Right atrium auricular region (tissue), 2 donors: ENCODE data around the gene PCED1B. TPM values are rescaled to one million over a fixed set of nuclear protein-coding genes. Genes with fewer than 3 reads are reported as not detected.

ENCODE experiments used
- DNase-seq: peaks from one replicate; pipeline ENCODE4 v3.0.0-alpha.2; 2019; ENCODE audit warnings: low spot score
- H3K27ac ChIP-seq, 2 donors: fragments of 200-600 bp; sonication (generic); 1 replicate in 1 of 2; 2 replicates in 1 of 2; pipeline ENCODE4 v1.5.1; 2016 to 2019
- H3K27me3 ChIP-seq, 2 donors: fragments of 200-600 bp; sonication (generic); one replicate each; pipeline versions ENCODE4 v1.5.1 to v1.6.0; 2017 to 2019
- H3K36me3 ChIP-seq: fragments of 200-600 bp; sonication (generic); one replicate; pipeline ENCODE4 v1.5.1; 2016
- H3K4me1 ChIP-seq, 2 donors: fragments of 200-600 bp; sonication (generic); one replicate each; pipeline versions ENCODE4 v1.5.1 to v1.6.0; 2017 to 2019
- H3K4me3 ChIP-seq, 2 donors: fragments of 200-600 bp; sonication (generic); 1 replicate in 1 of 2; 2 replicates in 1 of 2; pipeline ENCODE4 v1.5.1; 2017 to 2019; ENCODE audit warnings: mild to moderate bottlenecking in 1 of 2, moderate library complexity in 1 of 2
- H3K9me3 ChIP-seq, 2 donors: fragments of 200-600 bp; sonication (generic); one replicate each; pipeline ENCODE4 v1.5.1; 2019
- total RNA-seq, 2 donors: library from RNA; depleted of rRNA; stranded (reverse); fragments of >200 nt; gene quantifications; one replicate each; pipeline ENCODE4 v1.1.0, GENCODE V29; 2016
- TF ChIP-seq, protein P1 (sequence below), 2 donors: fragments of 200-600 bp; sonication (generic); IDR thresholded peaks; one replicate each; pipeline ENCODE4 v1.5.1; 2019; ENCODE audit warnings: antibody characterized with exemption in 2 of 2

The PCED1B gene
- total RNA-seq, 2 donors from 2014 or later: 0.98 to 1.4 TPM

DNA sequence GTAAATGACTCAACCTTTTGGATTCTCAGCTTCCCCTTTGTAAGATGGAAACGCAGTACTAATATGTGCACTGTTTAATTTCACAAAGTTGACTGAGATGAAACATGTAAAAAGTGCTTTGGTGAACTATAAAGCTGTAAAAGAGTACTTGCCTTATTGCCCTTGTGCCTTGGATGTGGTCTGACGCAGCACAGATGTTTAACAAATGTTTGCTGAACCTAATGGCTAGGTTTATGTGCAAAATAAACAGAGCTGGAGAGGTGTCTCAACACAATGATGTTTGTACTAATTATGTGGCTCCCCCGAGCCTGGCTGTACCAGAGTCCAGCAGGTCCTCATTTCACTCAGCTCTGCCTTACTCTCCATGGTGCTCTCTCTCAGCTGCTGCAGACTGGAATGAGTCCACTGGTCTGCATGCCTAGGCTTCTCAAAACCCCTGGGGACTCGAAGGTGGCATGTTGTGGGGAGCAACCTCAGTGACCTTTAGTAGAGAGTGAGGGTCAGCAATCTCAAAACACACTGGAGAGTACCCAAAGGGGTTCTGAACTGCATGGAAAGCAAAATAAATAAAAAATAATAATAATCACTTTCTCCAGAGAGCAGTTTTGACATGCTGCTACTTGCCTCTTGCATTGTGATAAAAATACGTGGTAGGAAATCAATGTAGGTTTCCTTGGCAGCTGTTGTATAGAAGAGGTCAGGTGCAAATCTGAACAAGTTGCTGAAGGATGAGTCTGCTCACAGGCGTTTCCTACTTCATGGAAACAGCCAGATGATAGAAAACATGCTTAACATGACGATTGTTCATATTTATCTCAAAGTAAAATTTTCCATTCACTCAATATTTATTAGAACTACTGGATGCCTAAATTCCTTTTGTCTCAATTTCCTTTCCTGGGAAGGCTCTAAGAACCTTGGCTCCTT is 8.9 kb downstream of the PCED1B start:
- Histone ChIP-seq H3K36me3 (no peaks in the 10 kb centered on the region), H3K27me3 (no peaks in the 10 kb centered on the region), H3K4me3 (no peak overlapping the region), H3K4me1 (peaks cover 0 to 21% of the 10 kb centered on the region in 2 donors), H3K9me3 (no peaks in the 10 kb centered on the region), H3K27ac (no peak overlapping the region)
- DNase-seq: no peak
- TF ChIP-seq, protein P1, sequence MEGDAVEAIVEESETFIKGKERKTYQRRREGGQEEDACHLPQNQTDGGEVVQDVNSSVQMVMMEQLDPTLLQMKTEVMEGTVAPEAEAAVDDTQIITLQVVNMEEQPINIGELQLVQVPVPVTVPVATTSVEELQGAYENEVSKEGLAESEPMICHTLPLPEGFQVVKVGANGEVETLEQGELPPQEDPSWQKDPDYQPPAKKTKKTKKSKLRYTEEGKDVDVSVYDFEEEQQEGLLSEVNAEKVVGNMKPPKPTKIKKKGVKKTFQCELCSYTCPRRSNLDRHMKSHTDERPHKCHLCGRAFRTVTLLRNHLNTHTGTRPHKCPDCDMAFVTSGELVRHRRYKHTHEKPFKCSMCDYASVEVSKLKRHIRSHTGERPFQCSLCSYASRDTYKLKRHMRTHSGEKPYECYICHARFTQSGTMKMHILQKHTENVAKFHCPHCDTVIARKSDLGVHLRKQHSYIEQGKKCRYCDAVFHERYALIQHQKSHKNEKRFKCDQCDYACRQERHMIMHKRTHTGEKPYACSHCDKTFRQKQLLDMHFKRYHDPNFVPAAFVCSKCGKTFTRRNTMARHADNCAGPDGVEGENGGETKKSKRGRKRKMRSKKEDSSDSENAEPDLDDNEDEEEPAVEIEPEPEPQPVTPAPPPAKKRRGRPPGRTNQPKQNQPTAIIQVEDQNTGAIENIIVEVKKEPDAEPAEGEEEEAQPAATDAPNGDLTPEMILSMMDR (IDR thresholded peaks at IDR 0.05): no peak

DNA sequence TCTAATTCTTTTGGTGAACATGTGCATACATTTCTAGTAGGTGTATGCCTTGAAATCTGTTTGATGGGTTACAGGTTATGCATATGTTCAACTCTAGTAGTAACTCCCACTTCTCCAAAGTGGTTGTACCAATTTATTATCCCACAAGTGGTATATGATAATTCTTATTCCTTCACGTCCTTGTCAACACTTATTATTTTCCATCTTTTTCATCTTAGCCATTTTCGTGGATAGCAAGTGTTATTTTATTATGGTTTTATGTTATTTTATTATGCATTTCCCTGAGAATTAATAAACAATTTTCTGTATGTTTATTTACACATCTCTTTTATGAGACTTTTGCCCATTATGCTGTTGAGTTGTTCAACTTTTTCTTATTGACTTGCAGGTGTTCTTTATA is 11.6 kb downstream of the PCED1B start:
- DNase-seq: no peak
- H3K27me3 ChIP-seq: no peaks in the 10 kb centered on the region
- H3K36me3 ChIP-seq: no peaks in the 10 kb centered on the region
- H3K9me3 ChIP-seq: no peaks in the 10 kb centered on the region
- H3K27ac ChIP-seq: no peak overlapping the region
- H3K4me3 ChIP-seq: no peak overlapping the region
- peaks cover 0 to 10% of the 10 kb centered on the region in 2 donors for H3K4me1 ChIP-seq
- TF ChIP-seq, protein P1 (IDR thresholded peaks at IDR 0.05): no peak

DNA sequence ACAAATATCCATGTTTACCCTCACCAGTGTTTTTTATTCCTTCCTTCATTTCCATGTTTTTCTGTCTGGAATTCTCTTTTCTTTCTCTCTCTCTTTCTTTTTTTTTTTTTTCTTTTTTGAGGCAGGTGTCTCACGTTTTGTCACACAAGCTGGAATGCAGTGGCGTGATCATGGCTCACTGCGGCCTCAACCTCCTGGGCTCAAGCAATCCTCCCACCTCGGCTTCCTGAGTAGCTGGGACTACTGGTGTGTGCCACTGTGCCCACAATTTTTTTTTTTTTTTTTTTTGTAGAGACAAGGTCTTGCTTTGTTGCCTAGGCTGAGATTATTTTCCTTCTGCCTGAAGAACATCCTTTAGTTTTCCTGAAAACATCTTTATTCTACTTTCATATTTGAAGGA is 15.4 kb downstream of the PCED1B start:
- Histone ChIP-seq H3K36me3 (no peaks in the 10 kb centered on the region), H3K9me3 (no peaks in the 10 kb centered on the region), H3K4me1 (no peaks in the 10 kb centered on the region), H3K27me3 (no peaks in the 10 kb centered on the region), H3K27ac (no peak overlapping the region), H3K4me3 (no peak overlapping the region)
- no peak for DNase-seq
- TF ChIP-seq, protein P1 (IDR thresholded peaks at IDR 0.05): no peak

DNA sequence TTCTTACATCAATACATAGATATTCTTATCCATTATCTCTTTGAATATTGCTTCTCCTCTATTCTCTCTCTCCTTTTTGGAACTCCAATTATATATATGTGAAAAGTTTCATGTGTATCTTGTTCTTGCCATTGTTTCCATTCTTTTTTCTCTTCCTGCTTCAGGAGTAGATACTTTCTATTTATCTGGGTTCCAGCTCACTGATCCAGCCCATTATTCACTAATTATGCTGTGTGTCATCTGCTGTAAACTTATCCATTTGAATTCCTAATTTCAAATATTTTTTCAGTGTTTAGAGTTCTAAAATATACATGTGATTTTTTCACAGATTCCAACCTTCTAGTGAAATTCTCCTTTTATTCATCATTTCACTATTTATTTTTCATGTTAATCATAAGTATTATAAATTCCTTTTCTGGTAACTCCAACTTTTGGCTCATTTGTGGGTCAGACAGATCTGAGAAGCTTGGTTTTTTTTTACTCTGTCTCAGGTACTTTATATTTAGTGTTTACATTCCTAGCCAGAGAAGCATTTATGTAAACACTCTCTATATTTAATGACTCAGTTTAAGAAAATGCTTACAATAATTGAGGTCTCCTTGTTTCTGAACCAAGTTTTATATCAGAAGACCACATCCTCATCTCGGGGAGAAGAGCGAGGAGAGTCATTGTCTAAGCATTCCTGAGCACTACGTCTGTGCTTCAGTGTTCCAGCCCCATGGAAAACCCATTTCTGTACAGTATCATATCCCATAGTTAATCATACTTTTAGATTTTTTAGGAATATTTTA is 16.2 kb downstream of the PCED1B start:
- no peak for DNase-seq
- Histone ChIP-seq H3K4me1 (no peaks in the 10 kb centered on the region), H3K9me3 (no peaks in the 10 kb centered on the region), H3K27me3 (no peaks in the 10 kb centered on the region), H3K36me3 (no peaks in the 10 kb centered on the region), H3K4me3 (no peak overlapping the region), H3K27ac (no peak overlapping the region)
- TF ChIP-seq, protein P1 (IDR thresholded peaks at IDR 0.05): no peak

DNA sequence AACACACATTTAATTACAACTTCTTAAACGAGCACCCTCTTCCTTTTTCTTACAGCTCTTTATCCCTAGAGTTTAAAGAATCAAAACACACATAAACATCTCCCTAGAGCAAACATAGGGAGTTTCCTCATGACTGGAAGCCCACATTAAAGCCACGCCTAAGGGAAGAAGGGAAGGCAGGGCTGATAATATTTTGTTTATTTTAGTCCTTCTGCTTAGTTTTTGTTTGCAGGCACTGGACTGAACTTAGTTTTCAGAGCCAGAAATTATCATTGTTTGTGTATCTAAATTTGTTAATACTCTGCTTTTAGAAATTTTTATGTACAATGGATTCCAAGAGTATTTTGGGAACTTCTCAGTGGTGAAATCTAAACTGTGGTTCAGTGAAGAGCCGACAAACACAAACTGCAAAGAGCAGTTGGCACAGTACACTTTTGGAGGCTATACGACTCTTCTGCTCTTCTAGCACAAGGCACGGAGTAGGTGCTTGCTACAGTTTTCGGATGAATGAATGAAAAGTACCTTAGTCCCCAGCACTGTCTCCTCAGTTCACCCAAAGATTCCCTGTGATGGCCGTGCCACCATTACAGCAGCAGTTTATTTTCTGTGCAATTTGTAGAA is 18.0 kb downstream of the PCED1B start:
- H3K9me3 ChIP-seq: no peaks in the 10 kb centered on the region
- no peak overlapping the region for H3K4me3 ChIP-seq
- no peaks in the 10 kb centered on the region for H3K4me1 ChIP-seq
- no peaks in the 10 kb centered on the region for H3K36me3 ChIP-seq
- H3K27ac ChIP-seq: no peak overlapping the region
- no peak for DNase-seq
- H3K27me3 ChIP-seq: no peaks in the 10 kb centered on the region
- TF ChIP-seq, protein P1 (IDR thresholded peaks at IDR 0.05): no peak
